HAP-1 (cell line): ENCODE measurements around the gene RGS19.

ENCODE experiments used
- DNase-seq, 2 experiments: peaks; one replicate each; pipeline ENCODE4 v3.0.0-alpha.2; 2016 to 2020; ENCODE audit warnings: low spot score in 2 of 2
- H3K27me3 ChIP-seq: fragments of 250-450 bp; sonication (Bioruptor Pico); 2 replicates; pipeline ENCODE4 v1.5.1; 2020; ENCODE audit warnings: low read depth, mild to moderate bottlenecking, moderate library complexity
- H3K36me3 ChIP-seq: fragments of 250-450 bp; sonication (Bioruptor Pico); replicated peaks from 2 replicates; pipeline ENCODE4 v1.5.1; 2020; ENCODE audit warnings: mild to moderate bottlenecking
- H3K4me1 ChIP-seq: fragments of 250-450 bp; sonication (Bioruptor Pico); 2 replicates; pipeline ENCODE4 v1.5.1; 2020; ENCODE audit warnings: mild to moderate bottlenecking
- H3K4me3 ChIP-seq: fragments of 250-450 bp; sonication (Bioruptor Pico); 2 replicates; pipeline ENCODE4 v1.5.1; 2020; ENCODE audit warnings: mild to moderate bottlenecking, moderate library complexity
- H3K9me3 ChIP-seq: fragments of 250-450 bp; sonication (Bioruptor Pico); 2 replicates; pipeline ENCODE4 v1.5.1; 2020; ENCODE audit warnings: mild to moderate bottlenecking, moderate library complexity
- in situ Hi-C: fragments of 300-500 bp; cut with MboI; formaldehyde crosslinking; loops from 3 replicates; pipeline ENCODE4 v1.14.3; 2020; ENCODE audit warnings: low sequenced_read_pairs, inconsistent platforms, mixed read lengths

The RGS19 gene

GRCh38 chr20:64035066-64035932 is 44.0 kb downstream of the RGS19 start:
- in situ Hi-C loops: no loop called here
- DNase-seq: no peak

GRCh38 chr20:64033981-64034493 is 45.3 kb downstream of the RGS19 start:
- H3K36me3 ChIP-seq: peaks cover 22% of the 10 kb centered on the region
- no peak overlapping the region for H3K4me3 ChIP-seq
- in situ Hi-C loops: no loop called here
- H3K27me3 ChIP-seq: no peaks in the 10 kb centered on the region
- H3K9me3 ChIP-seq: no peaks in the 10 kb centered on the region
- H3K4me1 ChIP-seq: no peaks in the 10 kb centered on the region; the same call in 1 of the 2 replicates
- DNase-seq: no peak

More at GRCh38 chr20:64035066-64035932, 44.0 kb downstream of the RGS19 start:
- Histone ChIP-seq H3K27me3 (no peaks in the 10 kb centered on the region), H3K4me3 (no peak overlapping the region), H3K9me3 (no peaks in the 10 kb centered on the region), H3K36me3 (peaks cover 13% of the 10 kb centered on the region), H3K4me1 (peaks cover 3% of the 10 kb centered on the region; the same call in 1 of the 2 replicates)

DNA sequence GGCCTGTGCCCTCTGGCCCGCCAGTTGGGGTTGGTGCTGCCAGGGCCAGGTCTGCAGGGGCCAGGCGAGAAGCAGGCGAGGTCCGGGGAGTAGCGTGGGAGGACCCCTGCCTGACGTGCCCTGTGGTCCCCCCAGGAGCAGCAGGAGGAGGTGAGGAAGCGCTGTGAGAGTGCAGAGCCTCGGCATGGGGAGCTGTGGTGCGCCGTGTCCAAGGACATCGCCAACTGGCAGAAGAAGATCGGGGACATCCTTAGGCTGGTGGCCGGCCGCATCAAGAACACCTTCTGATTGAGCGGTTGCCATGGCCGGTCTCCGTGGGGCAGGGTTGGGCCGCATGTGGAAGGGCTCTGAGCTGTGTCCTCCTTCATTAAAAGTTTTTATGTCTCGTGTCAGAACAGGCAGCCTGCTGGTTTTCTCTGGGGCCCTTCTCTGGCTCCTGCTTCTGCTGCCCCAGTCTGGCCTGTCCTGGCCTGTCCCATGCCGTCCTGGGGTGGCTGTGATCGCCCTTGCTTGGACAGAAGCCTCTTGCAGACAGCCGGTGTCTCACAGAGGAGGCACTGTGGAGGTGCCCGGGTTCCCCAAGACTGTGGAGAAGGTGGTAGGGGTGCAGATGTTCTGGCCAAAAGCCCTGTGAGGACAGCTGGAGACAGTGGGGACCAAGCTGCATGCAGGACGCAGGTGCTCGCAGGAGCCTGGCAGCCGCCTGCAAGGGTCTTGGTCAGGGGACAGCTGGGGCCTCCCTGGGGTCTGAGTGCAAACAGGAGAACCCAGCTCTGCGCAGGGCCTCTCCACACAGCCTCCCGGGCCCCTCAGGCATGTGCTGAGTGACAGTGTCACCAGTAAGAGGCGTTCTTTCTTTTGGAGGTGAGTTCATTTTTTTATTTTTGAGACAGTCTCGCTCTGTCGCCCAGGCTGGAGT is 46.4 kb downstream of the RGS19 start:
- H3K4me1 ChIP-seq: no peaks in the 10 kb centered on the region
- H3K4me3 ChIP-seq: no peak overlapping the region
- H3K27me3 ChIP-seq: no peaks in the 10 kb centered on the region
- H3K36me3 ChIP-seq: peaks cover 31% of the 10 kb centered on the region
- no peaks in the 10 kb centered on the region for H3K9me3 ChIP-seq
- in situ Hi-C loops: no loop called here
- DNase-seq: no peak

DNA sequence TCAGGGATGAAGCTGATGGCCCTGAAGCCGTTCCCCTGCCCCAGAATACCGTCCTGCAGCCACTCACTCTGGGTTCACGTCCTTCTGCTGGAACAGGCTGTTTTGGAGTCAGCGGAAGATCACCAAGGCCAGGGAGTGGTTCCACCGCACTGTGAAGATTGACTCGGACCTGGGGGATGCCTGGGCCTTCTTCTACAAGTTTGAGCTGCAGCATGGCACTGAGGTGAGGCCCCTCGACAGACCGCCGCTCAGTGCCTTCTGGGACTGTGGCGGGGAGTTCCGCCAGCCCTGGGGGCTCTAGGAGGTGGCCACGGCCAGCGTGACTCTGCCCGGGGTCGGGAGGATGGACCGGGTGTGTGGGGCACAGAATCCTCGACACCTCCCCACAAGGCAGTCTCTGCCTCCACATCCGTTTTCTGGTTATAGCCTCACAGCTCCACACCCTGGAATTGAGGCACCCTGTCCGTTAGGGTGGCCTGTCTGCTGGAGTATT is 47.5 kb downstream of the RGS19 start:
- H3K9me3 ChIP-seq: no peaks in the 10 kb centered on the region
- H3K27me3 ChIP-seq: no peaks in the 10 kb centered on the region
- no peaks in the 10 kb centered on the region for H3K4me1 ChIP-seq
- in situ Hi-C loops: no loop called here
- H3K4me3 ChIP-seq: no peak overlapping the region
- H3K36me3 ChIP-seq: peaks cover 42% of the 10 kb centered on the region
- DNase-seq: no peak

- Histone ChIP-seq H3K36me3 (peaks cover 55% of the 10 kb centered on the region), H3K9me3 (no peaks in the 10 kb centered on the region)
- in situ Hi-C loops: no loop called here
Measured at GRCh38 chr20:64030371-64031134, 48.8 kb downstream of the RGS19 start.

GRCh38 chr20:64029293-64030117 is 49.8 kb downstream of the RGS19 start:
- H3K36me3 ChIP-seq: peaks cover 66% of the 10 kb centered on the region
- DNase-seq: no peak
- in situ Hi-C loops: no loop called here

More at GRCh38 chr20:64030371-64031134, 48.8 kb downstream of the RGS19 start:
- DNase-seq: no peak
- no peaks in the 10 kb centered on the region for H3K4me1 ChIP-seq
- H3K4me3 ChIP-seq: no peak overlapping the region
- no peaks in the 10 kb centered on the region for H3K27me3 ChIP-seq

DNA sequence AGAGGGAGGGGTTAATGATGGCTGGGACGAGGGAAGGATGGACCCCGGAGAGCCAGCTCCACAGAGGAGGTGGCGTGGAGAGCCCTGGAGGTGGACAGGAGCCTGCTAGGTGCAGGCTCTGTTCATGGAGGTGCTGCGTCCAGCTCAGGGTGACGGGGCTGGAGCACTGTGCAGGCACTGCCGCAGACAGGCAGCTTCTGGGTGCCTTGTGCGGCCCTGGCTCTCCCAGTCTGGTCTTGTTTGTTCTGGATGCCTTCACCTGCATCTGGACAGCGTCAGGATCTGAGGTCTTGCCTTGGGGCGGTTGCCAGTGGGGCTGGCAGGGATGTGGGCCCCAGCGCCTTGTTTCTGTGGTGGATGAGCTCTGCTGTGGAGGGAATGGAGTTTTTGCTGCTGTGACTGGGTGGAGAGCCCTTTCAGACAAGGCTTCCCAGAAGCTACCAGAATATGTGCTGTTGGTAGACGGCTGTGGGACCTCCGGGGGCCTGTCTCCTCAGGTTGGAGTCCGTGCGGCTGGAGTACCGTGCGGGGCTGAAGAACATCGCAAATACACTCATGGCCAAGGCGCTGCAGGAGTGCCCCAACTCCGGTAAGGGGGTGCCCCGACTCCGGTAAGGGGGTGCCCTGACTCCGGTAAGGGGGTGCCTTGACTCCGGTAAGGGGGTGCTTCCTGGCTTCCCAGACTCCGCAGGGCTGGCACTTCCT is 51.2 kb downstream of the RGS19 start:
- Histone ChIP-seq H3K27me3 (no peaks in the 10 kb centered on the region), H3K4me1 (no peaks in the 10 kb centered on the region), H3K36me3 (peaks cover 74% of the 10 kb centered on the region), H3K9me3 (no peaks in the 10 kb centered on the region), H3K4me3 (no peak overlapping the region)
- DNase-seq: no peak
- in situ Hi-C loops: no loop called here

More at GRCh38 chr20:64029293-64030117, 49.8 kb downstream of the RGS19 start:
- Histone ChIP-seq H3K4me1 (no peaks in the 10 kb centered on the region), H3K9me3 (no peaks in the 10 kb centered on the region), H3K27me3 (no peaks in the 10 kb centered on the region), H3K4me3 (no peak overlapping the region)

DNA sequence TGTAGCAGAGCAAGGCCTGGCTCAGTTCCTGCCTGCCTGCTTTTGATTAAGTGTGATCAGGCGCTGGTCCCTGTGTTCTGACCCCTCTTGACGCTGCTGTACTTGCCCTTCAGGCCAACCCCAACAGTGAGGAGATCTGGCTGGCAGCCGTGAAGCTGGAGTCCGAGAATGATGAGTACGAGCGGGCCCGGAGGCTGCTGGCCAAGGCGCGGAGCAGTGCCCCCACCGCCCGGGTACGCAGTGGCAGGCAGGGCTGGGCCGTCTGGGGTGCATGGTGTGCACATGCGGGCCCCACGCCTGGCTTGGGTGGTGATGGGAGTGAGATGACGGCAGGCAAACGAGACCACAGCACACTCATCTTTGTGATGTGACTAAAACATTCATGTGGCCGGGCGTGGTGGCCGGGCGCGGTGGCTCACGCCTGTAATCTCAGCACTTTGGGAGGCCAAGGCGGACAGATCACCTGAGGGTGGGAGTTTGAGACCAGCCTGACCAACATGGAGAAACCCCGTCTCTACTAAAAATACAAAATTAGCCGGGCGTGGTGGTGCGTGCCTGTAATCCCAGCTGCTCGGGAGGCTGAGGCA is 53.4 kb downstream of the RGS19 start:
- in situ Hi-C loops: no loop called here
- peaks cover 85% of the 10 kb centered on the region for H3K36me3 ChIP-seq

DNA sequence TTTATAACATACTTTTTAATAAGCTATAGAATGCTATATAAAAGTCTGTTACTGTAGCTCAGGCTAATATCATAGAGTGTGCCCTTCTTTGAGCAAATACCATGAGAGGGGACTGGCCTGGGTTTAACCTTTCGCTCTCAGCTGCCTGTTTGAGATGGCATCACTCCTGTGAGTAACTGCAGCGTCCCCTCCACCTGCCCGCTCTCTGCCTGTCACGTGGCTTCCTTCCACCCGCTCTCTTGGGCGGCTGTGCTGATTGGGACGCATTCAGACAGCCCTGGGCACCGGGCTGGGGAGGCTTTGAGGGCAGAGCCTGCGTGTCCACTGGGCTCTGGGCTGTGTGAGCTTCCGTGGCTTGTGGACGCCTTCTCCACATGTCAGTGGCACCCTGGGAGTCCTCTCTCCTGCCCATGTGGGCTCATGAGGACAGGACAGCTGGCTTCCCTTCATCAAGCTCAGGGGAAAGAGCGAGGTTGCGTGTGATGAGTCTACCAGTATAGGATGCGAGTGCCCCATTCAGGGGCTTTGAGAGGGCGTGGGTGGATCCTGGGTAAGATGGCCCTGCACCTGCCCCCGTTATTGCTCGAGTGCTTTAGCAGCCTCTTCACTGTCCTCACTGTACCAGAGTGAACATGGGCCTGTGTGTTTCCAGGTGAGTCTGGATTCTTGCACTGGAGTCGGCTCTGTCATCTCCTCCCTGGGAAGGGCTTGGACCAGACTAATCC is 54.1 kb downstream of the RGS19 start:
- Histone ChIP-seq H3K9me3 (no peaks in the 10 kb centered on the region), H3K4me1 (no peaks in the 10 kb centered on the region), H3K36me3 (peaks cover 83% of the 10 kb centered on the region), H3K27me3 (no peaks in the 10 kb centered on the region), H3K4me3 (no peak overlapping the region)
- no peak for DNase-seq
- in situ Hi-C loops: no loop called here

More for the DNA sequence above, 53.4 kb downstream of the RGS19 start:
- Histone ChIP-seq H3K27me3 (no peaks in the 10 kb centered on the region), H3K4me3 (no peak overlapping the region), H3K9me3 (no peaks in the 10 kb centered on the region), H3K4me1 (no peaks in the 10 kb centered on the region)
- no peak for DNase-seq

DNA sequence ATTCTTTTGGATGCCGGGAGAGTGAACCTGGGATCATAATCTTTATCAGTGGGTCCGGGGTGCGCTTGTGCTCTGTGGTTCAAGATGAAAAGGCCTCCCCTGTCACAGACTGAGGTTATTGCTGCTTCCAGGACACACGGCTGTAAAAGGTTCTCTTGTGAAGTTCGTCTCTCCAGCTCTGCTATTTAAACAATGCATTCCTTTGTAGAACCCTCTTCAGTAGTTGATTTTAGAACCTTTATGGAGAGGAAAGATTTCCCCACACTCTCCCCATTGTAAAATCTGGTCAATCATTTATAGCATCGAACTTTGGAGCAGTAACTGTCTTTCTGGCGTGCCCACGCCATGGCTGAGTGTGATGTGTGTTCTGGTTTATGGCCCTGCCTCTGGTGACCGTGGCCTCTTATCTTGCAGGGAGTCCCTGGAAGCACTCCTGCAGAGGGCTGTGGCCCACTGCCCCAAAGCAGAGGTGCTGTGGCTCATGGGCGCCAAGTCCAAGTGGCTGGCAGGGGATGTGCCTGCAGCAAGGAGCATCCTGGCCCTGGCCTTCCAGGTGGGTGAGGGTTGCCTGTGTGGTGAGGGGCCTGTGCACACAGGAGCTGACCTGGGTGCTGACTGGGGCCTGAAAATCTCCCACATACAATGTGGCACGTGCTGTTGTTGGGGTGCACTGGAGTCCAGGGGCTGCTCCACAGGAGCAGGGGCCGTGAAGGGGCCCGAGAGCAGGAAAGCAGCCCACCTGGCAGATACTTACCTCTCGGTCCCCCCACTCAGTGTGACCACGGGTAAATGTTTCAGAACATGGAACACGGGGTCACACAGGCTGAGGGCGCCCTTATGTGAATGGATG is 55.0 kb downstream of the RGS19 start:
- in situ Hi-C loops: no loop called here
- Histone ChIP-seq H3K9me3 (no peaks in the 10 kb centered on the region), H3K27me3 (no peaks in the 10 kb centered on the region), H3K4me3 (no peak overlapping the region), H3K4me1 (no peaks in the 10 kb centered on the region), H3K36me3 (peaks cover 84% of the 10 kb centered on the region)
- DNase-seq: no peak
